Keratinocyte (primary cell): Measurements from ENCODE around the gene ALOX15.

ENCODE experiments used
- EZH2 ChIP-seq: IDR thresholded peaks from one replicate; pipeline ENCODE4 v1.6.1; 2012; ENCODE audit warnings: inconsistent platforms, mild to moderate bottlenecking, low read length, moderate library complexity
- TF ChIP-seq, protein P1 (sequence below), 3 experiments: IDR thresholded peaks in 1 of 3; conservative IDR thresholded peaks in 1 of 3; optimal IDR thresholded peaks in 1 of 3; 2 replicates in 2 of 3; 3 replicates in 1 of 3; pipeline versions ENCODE3 to v1.5.1; 2011; ENCODE audit warnings: low read length in 3 of 3, mild to moderate bottlenecking in 3 of 3, moderate library complexity in 2 of 3, control low read depth in 1 of 3, inconsistent platforms in 1 of 3; ENCODE audit not compliant: insufficient read depth in 2 of 3; ENCODE audit errors: extremely low read depth in 1 of 3

DNA sequence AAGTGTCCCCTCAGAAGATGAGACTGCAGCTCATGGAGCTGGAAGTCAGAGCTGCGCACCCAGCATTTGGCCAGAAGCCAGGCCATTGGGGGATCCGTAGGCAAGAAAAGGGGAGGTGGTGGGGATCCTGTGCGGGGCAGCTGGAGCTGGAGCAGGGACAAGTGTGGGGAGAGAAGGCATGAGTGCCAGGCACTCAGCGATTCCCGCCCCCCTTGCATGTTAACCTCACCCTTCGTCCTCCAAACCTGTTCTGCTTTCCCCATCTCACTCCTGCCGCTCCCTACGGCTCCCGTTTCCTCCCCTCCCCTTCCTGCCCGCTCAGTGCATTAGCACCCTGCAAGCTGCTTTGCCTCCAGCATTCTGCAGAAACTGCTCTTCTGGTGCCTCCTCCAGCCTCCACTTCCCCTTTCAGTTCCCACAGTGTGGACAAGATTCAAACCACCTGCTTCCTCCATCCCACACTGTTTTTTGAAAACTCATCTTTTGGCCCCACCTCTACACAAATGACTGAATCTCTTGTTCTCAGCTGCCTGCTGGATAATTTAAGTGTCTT, 5.6 kb downstream of the ALOX15 start:
- TF ChIP-seq, protein P1, sequence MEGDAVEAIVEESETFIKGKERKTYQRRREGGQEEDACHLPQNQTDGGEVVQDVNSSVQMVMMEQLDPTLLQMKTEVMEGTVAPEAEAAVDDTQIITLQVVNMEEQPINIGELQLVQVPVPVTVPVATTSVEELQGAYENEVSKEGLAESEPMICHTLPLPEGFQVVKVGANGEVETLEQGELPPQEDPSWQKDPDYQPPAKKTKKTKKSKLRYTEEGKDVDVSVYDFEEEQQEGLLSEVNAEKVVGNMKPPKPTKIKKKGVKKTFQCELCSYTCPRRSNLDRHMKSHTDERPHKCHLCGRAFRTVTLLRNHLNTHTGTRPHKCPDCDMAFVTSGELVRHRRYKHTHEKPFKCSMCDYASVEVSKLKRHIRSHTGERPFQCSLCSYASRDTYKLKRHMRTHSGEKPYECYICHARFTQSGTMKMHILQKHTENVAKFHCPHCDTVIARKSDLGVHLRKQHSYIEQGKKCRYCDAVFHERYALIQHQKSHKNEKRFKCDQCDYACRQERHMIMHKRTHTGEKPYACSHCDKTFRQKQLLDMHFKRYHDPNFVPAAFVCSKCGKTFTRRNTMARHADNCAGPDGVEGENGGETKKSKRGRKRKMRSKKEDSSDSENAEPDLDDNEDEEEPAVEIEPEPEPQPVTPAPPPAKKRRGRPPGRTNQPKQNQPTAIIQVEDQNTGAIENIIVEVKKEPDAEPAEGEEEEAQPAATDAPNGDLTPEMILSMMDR (optimal IDR thresholded peaks at IDR 0.05 in 1 of 3, IDR thresholded peaks at IDR 0.05 in 1 of 3, conservative IDR thresholded peaks at IDR 0.05 in 1 of 3; ENCODE audit: extremely low read depth in 1 of 3, insufficient read depth in 2 of 3, low read length in 3 of 3) = no peak
- TF ChIP-seq EZH2 = peak; percentile 16
